Activated B cell treated with CpG ODN at 0.5 μM for 24 hours (primary cell): ENCODE measurements around the gene SKI. TPM values are rescaled to one million over a fixed set of nuclear protein-coding genes. Genes with fewer than 3 reads are reported as not detected.
A peak's percentile ranks its signal among the peaks of the same experiment; 100 is the strongest.

ENCODE experiments used
- ATAC-seq: fragments of 200-7000 bp; cut with Tn5 transposase; one replicate; pipeline ENCODE4 v1.10.0; 2021; ENCODE audit warnings: low read depth, mild to moderate bottlenecking, moderate library complexity
- CTCF ChIA-PET: fragments of 350-600 bp; sonication (Branson Sonifier 250); formaldehyde crosslinking; loops from one replicate; lab custom pipeline; 2021; ENCODE audit warnings: antibody characterized with exemption; lab: Charles Lee
- POLR2A ChIA-PET: fragments of 350-600 bp; sonication (Branson Sonifier 250); formaldehyde crosslinking; loops from one replicate; lab custom pipeline; 2021; ENCODE audit warnings: antibody characterized with exemption; lab: Charles Lee
- DNase-seq: peaks from one replicate; pipeline ENCODE4 v3.0.0; 2022
- H3K27ac Mint-ChIP-seq: one replicate; pipeline ENCODE4 v1.8.0; 2020; ENCODE audit warnings: mixed read lengths
- H3K27me3 Mint-ChIP-seq: one replicate; pipeline ENCODE4 v1.8.0; 2021; ENCODE audit warnings: mixed read lengths
- H3K36me3 Mint-ChIP-seq: one replicate; pipeline ENCODE4 v1.8.0; 2021; ENCODE audit warnings: low read depth, mixed read lengths
- H3K4me1 Mint-ChIP-seq: one replicate; pipeline ENCODE4 v1.8.0; 2021; ENCODE audit warnings: mixed read lengths
- H3K4me3 Mint-ChIP-seq: one replicate; pipeline ENCODE4 v1.8.0; 2020; ENCODE audit warnings: mild to moderate bottlenecking, mixed read lengths
- H3K9me3 Mint-ChIP-seq: one replicate; pipeline ENCODE4 v1.8.0; 2020; ENCODE audit warnings: mixed read lengths
- CTCF ChIP-seq: fragments of 200-600 bp; IDR thresholded peaks from one replicate; pipeline ENCODE4 v1.8.0; 2022; ENCODE audit warnings: antibody characterized with exemption, mild to moderate bottlenecking
- intact Hi-C: fragments of 100-400 bp; cut with micrococcal nuclease; formaldehyde crosslinking; loops from one replicate; pipeline ENCODE4 v1.15.1; 2024
- total RNA-seq: library from RNA; stranded (reverse); gene quantifications from 2 replicates; pipeline ENCODE4 v1.2.3, GENCODE V29; 2022

The SKI gene
- total RNA-seq, 1 donor from 2014 or later, result 37.6 TPM

GRCh38 chr1:2229911-2230731, 2.0 kb downstream of the SKI start:
- no peak for ATAC-seq
- H3K4me3 Mint-ChIP-seq, result peak overlapping the region; percentile 95
- DNase-seq, result no peak
- intact Hi-C loops, result no loop called here
- H3K27me3 Mint-ChIP-seq, result no peaks in the 10 kb centered on the region
- ChIA-PET POLR2A (interaction anchor here (0.6 to 4.3 kb wide), 14 partner anchors 18 to 161 kb away, joined by 3 to 46 read pairs (median 4); partner anchors contain the start of genes FAAP20, MORN1 and RER1), CTCF (interaction anchor here (0.9 to 1.6 kb wide), 3 partner anchors 60 to 152 kb away, joined by 3 to 6 read pairs (median 3); no protein-coding TSS in a partner anchor)
- peak overlapping the region; percentile 76 for H3K27ac Mint-ChIP-seq
- peaks cover 11% of the 10 kb centered on the region for H3K36me3 Mint-ChIP-seq
- no peak for TF ChIP-seq CTCF
- H3K4me1 Mint-ChIP-seq, result peaks cover 62% of the 10 kb centered on the region
- H3K9me3 Mint-ChIP-seq, result no peaks in the 10 kb centered on the region

- Mint-ChIP-seq H3K4me1 (peaks cover 70% of the 10 kb centered on the region), H3K9me3 (no peaks in the 10 kb centered on the region), H3K27me3 (no peaks in the 10 kb centered on the region), H3K27ac (peak overlapping the region; percentile 76), H3K36me3 (peaks cover 11% of the 10 kb centered on the region), H3K4me3 (peak overlapping the region; percentile 95)
- TF ChIP-seq CTCF, result no peak
- ATAC-seq, result no peak
- intact Hi-C loops, result no loop called here
- DNase-seq, result no peak
- POLR2A ChIA-PET, result interaction anchor here (0.7 to 4.3 kb wide), 8 partner anchors 26 to 325 kb away, joined by 3 to 46 read pairs (median 3); partner anchors contain the start of genes MORN1, RER1 and TNFRSF14
- CTCF ChIA-PET, result no interaction called here
Observed at GRCh38 chr1:2230781-2231531, 2.8 kb downstream of the SKI start.

DNA sequence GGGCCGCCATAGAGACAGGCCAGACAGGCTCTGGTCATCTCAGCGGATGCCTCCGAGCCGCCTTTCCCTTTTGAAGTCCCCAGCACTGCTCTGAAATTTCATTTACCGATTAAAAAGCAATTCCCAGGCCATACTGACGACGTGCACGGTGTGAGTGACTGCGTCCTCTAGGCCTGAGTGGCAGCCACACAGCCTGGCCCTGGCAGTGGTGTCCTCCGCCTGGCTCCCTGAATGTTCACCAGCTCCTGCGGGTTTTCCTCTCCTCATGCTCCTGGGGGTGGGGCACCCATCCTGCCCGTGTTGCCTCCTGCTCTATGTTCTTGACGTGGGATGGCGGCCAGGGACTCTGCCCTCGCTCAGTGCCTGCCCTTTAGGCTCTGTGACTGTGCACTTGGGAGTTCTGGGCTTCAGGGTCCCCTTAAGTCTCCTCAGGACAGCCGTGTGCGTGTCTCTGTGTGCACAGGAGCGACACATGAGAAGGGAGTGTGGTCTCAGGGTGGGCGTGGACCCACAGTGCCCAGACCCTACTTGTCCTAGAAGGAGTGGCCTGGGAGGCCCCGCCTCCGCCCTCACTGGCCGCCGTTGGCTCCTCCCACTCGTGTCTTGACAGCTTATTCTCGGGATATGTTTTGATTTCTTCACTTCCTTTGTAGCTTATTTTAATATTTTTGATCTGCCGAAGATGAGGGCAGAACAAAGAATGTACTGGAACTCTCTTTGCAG, 3.6 kb downstream of the SKI start:
- DNase-seq (no peak), ATAC-seq (no peak)
- Mint-ChIP-seq H3K27ac (peak overlapping the region; percentile 82), H3K4me1 (peaks cover 76% of the 10 kb centered on the region), H3K9me3 (no peaks in the 10 kb centered on the region), H3K27me3 (no peaks in the 10 kb centered on the region), H3K4me3 (peak overlapping the region; percentile 95), H3K36me3 (peaks cover 11% of the 10 kb centered on the region)
- POLR2A ChIA-PET, result interaction anchor here (1.0 to 4.3 kb wide), 5 partner anchors 25 to 325 kb away, joined by 3 to 46 read pairs (median 3); partner anchors contain the start of gene TNFRSF14
- CTCF ChIA-PET, result interaction anchor here (1.0 kb wide), 1 partner anchor 37 kb away, joined by 3 read pairs; the partner anchor contains the start of gene FAAP20
- no peak for TF ChIP-seq CTCF
- intact Hi-C loops, result no loop called here

DNA sequence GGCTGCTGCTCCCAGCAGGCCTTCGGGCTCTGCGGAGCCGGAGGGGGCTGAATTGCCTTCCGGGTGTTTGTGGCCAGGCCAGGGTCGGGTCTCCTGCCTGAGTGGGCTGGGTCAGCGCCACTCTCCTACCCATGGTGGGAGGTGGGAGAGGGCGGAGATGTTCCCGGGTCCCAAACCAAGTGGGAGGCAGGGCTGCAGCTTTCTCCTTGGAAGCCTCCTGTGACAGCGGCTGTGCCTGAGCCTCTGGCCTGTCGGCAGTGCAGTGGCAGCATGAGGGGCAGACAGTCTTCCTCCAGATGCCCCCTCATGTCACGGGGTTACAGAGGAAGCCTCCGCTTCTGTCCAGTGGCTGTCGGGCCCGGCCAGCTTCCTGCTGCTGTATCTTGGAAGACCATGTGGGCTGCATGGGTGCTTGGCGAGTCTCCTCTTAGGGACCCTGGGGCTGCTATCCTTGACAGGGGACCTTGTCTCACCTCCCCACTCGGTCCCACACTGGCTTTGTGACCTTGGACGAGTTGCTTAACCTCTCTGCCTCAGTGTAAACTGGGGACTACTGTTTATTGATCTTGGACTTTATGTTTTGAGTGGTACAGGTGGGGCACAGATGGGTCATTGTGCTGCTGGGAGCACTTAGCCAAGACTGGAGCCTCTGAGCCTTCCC, 4.3 kb downstream of the SKI start:
- H3K27me3 Mint-ChIP-seq, result no peaks in the 10 kb centered on the region
- ChIA-PET POLR2A (interaction anchor here (1.0 to 4.3 kb wide), 3 partner anchors 68 to 82 kb away, joined by 4 to 46 read pairs (median 39); no protein-coding TSS in a partner anchor), CTCF (interaction anchor here (1.0 kb wide), 1 partner anchor 38 kb away, joined by 3 read pairs; the partner anchor contains the start of gene FAAP20)
- peaks cover 83% of the 10 kb centered on the region for H3K4me1 Mint-ChIP-seq
- H3K4me3 Mint-ChIP-seq, result peak overlapping the region; percentile 95
- H3K36me3 Mint-ChIP-seq, result peaks cover 11% of the 10 kb centered on the region
- no peaks in the 10 kb centered on the region for H3K9me3 Mint-ChIP-seq
- DNase-seq (no peak), ATAC-seq (no peak)
- no peak for TF ChIP-seq CTCF
- peak overlapping the region; percentile 82 for H3K27ac Mint-ChIP-seq
- intact Hi-C loops, result no loop called here
